ENCODE results near the gene CCDC107. TPM values are rescaled to one million over a fixed set of nuclear protein-coding genes. Genes with fewer than 3 reads are reported as not detected.
"Not testable (repeated sequence)": the region's sequence is repeated elsewhere in the genome, so short reads cannot be mapped to it uniquely, and the experiment has no call there.

CCDC107 gene
- total RNA-seq, 2 donors from 2014 or later, result 12.0 to 21.5 TPM

DNA sequence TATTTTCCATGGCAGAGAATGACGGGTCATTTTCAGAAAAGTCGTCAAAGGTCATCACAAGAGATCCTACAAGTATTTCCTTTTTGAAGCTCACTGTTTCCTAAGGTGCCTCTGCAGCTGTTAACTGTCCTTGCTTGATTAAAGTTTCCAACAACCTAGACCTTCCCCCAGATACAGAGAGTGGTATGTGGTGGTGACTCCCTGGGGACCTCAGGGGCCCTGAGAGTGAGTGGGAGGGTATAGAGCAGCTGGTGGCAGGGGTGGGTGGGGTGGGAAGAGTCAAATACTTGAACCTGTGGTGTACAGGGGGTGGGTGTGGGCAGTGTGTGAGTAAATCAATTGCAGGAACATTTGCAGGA lies 38.3 kb upstream of the CCDC107 start:
- no peaks in the 10 kb centered on the region for H3K36me3 Mint-ChIP-seq
- H3K9me3 Mint-ChIP-seq, result no peaks in the 10 kb centered on the region
- ATAC-seq (peak in 1 of 2 donors; percentile 3), DNase-seq (ENCODE audit: low spot score) (no peak)
- H3K4me3 Mint-ChIP-seq, result peak overlapping the region; percentile 90
- peaks cover 44 to 45% of the 10 kb centered on the region in 2 donors for H3K4me1 Mint-ChIP-seq (ENCODE audit: low read depth in 2 of 2)
- no peaks in the 10 kb centered on the region for H3K27me3 Mint-ChIP-seq
- H3K27ac Mint-ChIP-seq, result peak overlapping the region; percentile 92 to 97

DNA sequence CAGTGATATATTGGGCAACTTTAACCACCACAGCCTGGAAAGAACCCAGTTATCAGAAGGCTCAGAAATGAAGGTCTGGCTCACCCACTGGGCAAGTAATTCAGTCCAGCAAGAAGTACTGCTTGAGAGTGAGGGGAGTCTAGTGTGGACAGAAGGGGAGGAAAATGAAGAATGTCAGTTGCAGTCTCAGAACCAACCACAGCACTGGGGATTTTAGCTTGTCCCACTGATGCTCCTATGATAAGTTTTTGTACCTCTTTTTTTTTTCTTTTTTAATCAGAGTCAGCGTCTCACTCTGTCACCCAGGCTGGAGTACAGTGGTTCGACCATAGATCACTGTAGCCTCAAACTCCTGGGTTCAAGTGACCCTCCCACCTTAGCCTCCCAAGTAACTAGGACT lies 30.5 kb upstream of the CCDC107 start:
- ATAC-seq, result no peak
- Mint-ChIP-seq H3K27me3 (no peaks in the 10 kb centered on the region), H3K27ac (no peak overlapping the region), H3K4me1 (ENCODE audit: low read depth in 2 of 2) (peaks cover 3 to 4% of the 10 kb centered on the region in 2 donors), H3K4me3 (no peak overlapping the region), H3K36me3 (no peaks in the 10 kb centered on the region), H3K9me3 (no peaks in the 10 kb centered on the region)
- no peak for DNase-seq (ENCODE audit: low spot score)

GRCh38 chr9:35628389-35628991 lies 29.6 kb upstream of the CCDC107 start:
- no peak overlapping the region for H3K4me3 Mint-ChIP-seq
- H3K36me3 Mint-ChIP-seq, result no peaks in the 10 kb centered on the region
- H3K27ac Mint-ChIP-seq, result no peak overlapping the region
- no peak for ATAC-seq
- H3K9me3 Mint-ChIP-seq, result no peaks in the 10 kb centered on the region
- H3K4me1 Mint-ChIP-seq (ENCODE audit: low read depth in 2 of 2), result peaks cover 3 to 4% of the 10 kb centered on the region in 2 donors
- peak; percentile 20 for DNase-seq (ENCODE audit: low spot score)
- H3K27me3 Mint-ChIP-seq, result no peaks in the 10 kb centered on the region

DNA sequence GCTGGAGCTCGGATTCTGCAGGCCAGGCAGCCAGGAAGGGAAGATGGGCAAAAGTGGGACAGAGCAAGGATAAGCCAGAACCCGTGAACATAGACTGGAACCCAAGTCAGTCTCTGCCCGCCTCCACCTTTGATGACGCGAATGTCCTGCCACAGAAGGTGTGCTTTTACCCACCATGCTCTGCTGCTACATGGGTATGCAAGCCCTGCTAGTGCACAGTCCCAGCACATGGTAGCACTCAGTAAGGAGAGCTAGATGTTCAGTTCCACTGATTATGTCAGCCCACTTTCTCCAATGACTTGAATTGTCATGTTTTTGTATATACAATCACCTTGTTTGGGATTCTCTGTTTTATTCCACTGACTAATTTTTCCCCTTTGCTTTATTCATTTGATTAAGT lies 28.5 kb upstream of the CCDC107 start:
- Mint-ChIP-seq H3K9me3 (no peaks in the 10 kb centered on the region), H3K4me3 (no peak overlapping the region), H3K36me3 (no peaks in the 10 kb centered on the region), H3K27ac (no peak overlapping the region), H3K27me3 (no peaks in the 10 kb centered on the region), H3K4me1 (ENCODE audit: low read depth in 2 of 2) (peaks cover 5% of the 10 kb centered on the region in 2 donors)
- ATAC-seq, result no peak
- DNase-seq (ENCODE audit: low spot score), result peak; percentile 25

DNA sequence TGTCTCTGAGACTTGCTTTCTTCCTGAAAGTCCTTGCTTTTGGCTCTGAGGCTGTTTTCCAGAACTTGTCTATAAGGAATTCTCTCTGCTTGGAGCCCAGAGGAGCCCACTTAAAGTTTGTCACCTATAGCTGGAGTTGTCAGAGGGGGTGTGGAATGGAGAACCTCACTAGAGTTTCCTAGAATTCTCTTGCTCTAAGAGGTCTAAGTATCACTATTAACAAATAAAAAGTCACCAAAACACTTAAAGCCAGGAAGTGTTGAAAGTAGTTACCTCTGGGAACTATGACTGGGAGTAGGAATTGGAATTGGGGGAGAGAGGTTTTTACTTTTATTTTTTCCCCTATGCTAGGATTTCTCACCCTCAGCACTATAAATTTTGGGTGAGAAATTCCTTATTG lies 22.4 kb upstream of the CCDC107 start:
- H3K36me3 Mint-ChIP-seq, result peaks cover 6% of the 10 kb centered on the region
- ATAC-seq (no peak), DNase-seq (ENCODE audit: low spot score) (no peak)
- H3K4me3 Mint-ChIP-seq, result no peak overlapping the region
- H3K27me3 Mint-ChIP-seq, result no peaks in the 10 kb centered on the region
- H3K4me1 Mint-ChIP-seq (ENCODE audit: low read depth in 2 of 2), result peaks cover 46 to 57% of the 10 kb centered on the region in 2 donors
- H3K9me3 Mint-ChIP-seq, result no peaks in the 10 kb centered on the region
- H3K27ac Mint-ChIP-seq, result peak overlapping the region; percentile 91 to 96

DNA sequence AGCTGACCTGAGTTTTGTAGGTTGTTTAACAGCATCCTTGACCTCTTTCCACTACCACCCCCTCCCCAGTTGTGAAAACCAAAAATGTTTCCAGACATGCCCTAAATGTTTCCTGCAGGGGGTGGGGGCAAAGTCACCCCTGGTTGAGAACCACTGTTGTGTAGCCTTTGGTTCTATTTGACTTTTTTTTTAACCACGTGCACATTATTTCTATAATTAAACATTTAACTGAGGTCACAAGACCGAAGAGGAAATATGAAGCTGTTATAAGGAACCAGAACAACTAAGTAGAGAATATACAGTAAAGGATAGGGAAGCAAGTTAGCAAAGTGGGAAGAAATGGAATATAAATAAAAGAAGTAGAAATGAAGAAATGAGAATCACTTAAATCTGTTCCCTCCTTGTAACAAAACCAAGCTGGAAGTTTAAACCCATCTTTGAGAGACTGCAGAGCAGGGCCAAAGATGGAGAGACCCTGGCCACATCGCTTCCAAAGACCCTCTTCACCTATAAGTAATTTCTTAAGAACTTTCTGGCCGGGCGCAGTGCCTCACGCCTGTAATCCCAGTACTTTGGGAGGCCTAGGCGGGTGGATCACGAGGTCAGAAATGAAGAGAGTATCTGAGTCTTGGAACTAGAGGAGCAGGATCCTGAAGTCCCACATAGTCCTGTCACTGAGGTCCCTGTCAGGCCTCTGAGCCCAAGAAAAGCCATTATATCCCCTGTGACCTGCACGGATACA lies 21.8 kb upstream of the CCDC107 start:
- H3K4me1 Mint-ChIP-seq (ENCODE audit: low read depth in 2 of 2), result peaks cover 52 to 62% of the 10 kb centered on the region in 2 donors
- H3K27me3 Mint-ChIP-seq, result no peaks in the 10 kb centered on the region
- peak overlapping the region; percentile 72 for H3K4me3 Mint-ChIP-seq
- H3K36me3 Mint-ChIP-seq, result peaks cover 6% of the 10 kb centered on the region
- no peak for ATAC-seq
- peak overlapping the region; percentile 91 to 96 for H3K27ac Mint-ChIP-seq
- H3K9me3 Mint-ChIP-seq, result no peaks in the 10 kb centered on the region
- no peak for DNase-seq (ENCODE audit: low spot score)

- ATAC-seq; H3K9me3 Mint-ChIP-seq; H3K36me3 Mint-ChIP-seq; DNase-seq (ENCODE audit: low spot score); H3K27me3 Mint-ChIP-seq: not testable (repeated sequence)
- Mint-ChIP-seq H3K4me3 (peak overlapping the region; percentile 72), H3K4me1 (ENCODE audit: low read depth in 2 of 2) (peaks cover 57 to 68% of the 10 kb centered on the region in 2 donors), H3K27ac (peak overlapping the region; percentile 91 to 96)
These were observed 21.2 kb upstream of the CCDC107 start for GRCh38 chr9:35636877-35637246.

- Mint-ChIP-seq H3K4me1 (ENCODE audit: low read depth in 2 of 2) (peaks cover 57 to 68% of the 10 kb centered on the region in 2 donors), H3K27ac (peak overlapping the region; percentile 91 to 96), H3K4me3 (peak overlapping the region; percentile 72)
- H3K27me3 Mint-ChIP-seq; ATAC-seq; DNase-seq (ENCODE audit: low spot score); H3K9me3 Mint-ChIP-seq; H3K36me3 Mint-ChIP-seq: not testable (repeated sequence)
These were observed 20.6 kb upstream of the CCDC107 start for GRCh38 chr9:35637427-35637955.

DNA sequence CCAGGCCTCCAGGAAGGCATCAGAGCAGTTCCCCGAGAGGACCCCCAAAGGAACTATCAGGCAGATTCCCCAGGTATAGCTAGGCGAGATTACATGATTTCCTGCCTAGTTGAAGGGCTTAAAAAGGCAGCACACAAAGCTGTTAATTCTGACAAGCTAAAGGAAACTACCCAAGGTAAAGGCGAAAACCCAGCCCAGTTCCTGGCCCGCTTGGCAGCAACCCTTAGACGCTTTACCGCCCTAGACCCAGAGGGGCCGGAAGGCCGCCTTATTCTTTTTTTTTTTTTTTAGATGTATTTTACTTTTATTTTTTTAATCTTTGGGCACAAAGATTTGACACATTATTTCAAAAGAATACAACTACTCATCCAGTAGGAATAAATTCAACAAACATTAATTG lies 19.3 kb upstream of the CCDC107 start:
- not testable (repeated sequence) for DNase-seq (ENCODE audit: low spot score); H3K27me3 Mint-ChIP-seq; H3K36me3 Mint-ChIP-seq; H3K9me3 Mint-ChIP-seq
- H3K4me1 Mint-ChIP-seq (ENCODE audit: low read depth in 2 of 2), result peaks cover 57 to 68% of the 10 kb centered on the region in 2 donors
- peak in 1 of 2 donors; percentile 53 for ATAC-seq
- H3K4me3 Mint-ChIP-seq, result peak overlapping the region; percentile 72
- peak overlapping the region; percentile 91 to 96 for H3K27ac Mint-ChIP-seq

DNA sequence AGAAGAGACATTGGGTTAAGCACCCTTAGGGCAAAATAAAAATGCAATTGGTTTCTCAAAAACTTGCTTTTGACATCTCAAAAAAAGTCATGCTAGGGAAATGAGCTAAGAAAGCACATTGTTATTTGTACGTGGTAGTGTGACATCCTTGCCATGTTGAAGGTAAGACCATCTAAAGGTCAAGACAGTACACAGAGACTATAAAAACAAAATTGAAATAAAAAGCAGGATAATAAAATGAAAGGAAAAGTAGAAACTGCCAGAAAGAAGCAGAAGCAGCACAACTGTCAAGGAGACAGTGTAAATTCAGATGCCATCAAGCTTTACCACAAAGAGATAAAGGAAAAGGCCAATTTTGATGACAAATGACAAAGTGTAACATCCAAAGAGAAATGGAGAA lies 18.9 kb upstream of the CCDC107 start:
- H3K27me3 Mint-ChIP-seq; DNase-seq (ENCODE audit: low spot score); H3K9me3 Mint-ChIP-seq; H3K36me3 Mint-ChIP-seq: not testable (repeated sequence)
- Mint-ChIP-seq H3K4me1 (ENCODE audit: low read depth in 2 of 2) (peaks cover 57 to 70% of the 10 kb centered on the region in 2 donors), H3K27ac (peak overlapping the region; percentile 91 to 96), H3K4me3 (peak overlapping the region; percentile 72)
- ATAC-seq, result peak; percentile 49 to 56

DNA sequence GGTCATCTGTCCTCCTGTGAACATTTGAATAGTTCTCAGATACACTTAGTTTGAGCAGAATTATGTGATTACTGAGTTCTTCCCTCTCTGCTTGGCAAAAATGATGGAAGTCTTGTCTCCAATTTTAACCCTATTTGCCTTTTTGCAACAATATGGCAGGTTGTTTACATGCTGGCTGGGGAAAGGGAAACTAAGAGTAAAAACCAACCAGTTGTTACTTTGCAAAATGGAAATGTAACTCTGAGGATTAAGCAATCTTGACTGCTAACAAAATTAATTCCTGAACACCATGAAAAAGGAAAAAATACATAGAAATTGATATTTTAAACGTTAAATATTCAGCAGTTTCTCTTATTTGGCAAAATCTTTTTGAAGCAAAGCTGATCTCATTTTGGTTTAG lies 18.5 kb upstream of the CCDC107 start:
- Mint-ChIP-seq H3K27ac (peak overlapping the region; percentile 91 to 96), H3K27me3 (no peaks in the 10 kb centered on the region), H3K4me3 (peak overlapping the region; percentile 72), H3K9me3 (no peaks in the 10 kb centered on the region), H3K4me1 (ENCODE audit: low read depth in 2 of 2) (peaks cover 60 to 73% of the 10 kb centered on the region in 2 donors), H3K36me3 (peaks cover 6% of the 10 kb centered on the region)
- DNase-seq (ENCODE audit: low spot score), result no peak
- ATAC-seq, result no peak

DNA sequence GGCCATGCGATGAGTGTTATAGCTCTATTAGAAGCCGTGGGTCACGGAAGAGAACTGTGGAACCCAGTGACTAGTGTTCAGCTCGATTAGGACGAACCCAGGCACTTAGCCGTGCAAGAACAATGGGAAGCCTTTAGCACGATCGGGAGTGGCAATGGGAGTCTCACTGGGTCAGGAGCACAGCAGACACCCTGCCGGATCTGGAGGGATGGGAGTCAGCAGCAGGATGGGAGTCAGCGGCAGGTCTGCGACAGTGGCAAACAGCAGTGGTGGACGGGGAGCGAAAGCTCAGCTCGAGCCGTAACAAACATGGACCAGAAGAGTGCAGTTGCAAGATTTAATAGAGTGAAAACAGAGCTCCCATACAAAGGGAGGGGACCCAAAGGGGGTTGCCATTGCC lies 17.7 kb upstream of the CCDC107 start:
- not testable (repeated sequence) for H3K9me3 Mint-ChIP-seq; H3K4me3 Mint-ChIP-seq; H3K36me3 Mint-ChIP-seq; H3K27me3 Mint-ChIP-seq; DNase-seq (ENCODE audit: low spot score); ATAC-seq
- Mint-ChIP-seq H3K4me1 (ENCODE audit: low read depth in 2 of 2) (peaks cover 58 to 67% of the 10 kb centered on the region in 2 donors), H3K27ac (peak overlapping the region; percentile 91 to 96)

GRCh38 chr9:35641478-35641877 lies 16.6 kb upstream of the CCDC107 start:
- ATAC-seq; H3K27me3 Mint-ChIP-seq; H3K4me3 Mint-ChIP-seq; H3K9me3 Mint-ChIP-seq; H3K36me3 Mint-ChIP-seq; DNase-seq (ENCODE audit: low spot score): not testable (repeated sequence)
- Mint-ChIP-seq H3K27ac (peak overlapping the region; percentile 91 to 96), H3K4me1 (ENCODE audit: low read depth in 2 of 2) (peaks cover 53 to 64% of the 10 kb centered on the region in 2 donors)

GRCh38 chr9:35643046-35643445 lies 15.0 kb upstream of the CCDC107 start:
- no peak for ATAC-seq
- H3K36me3 Mint-ChIP-seq, result peaks cover 6% of the 10 kb centered on the region
- H3K27ac Mint-ChIP-seq, result peak overlapping the region in 1 of 2 donors; percentile 29
- no peak overlapping the region for H3K4me3 Mint-ChIP-seq
- peaks cover 47 to 58% of the 10 kb centered on the region in 2 donors for H3K4me1 Mint-ChIP-seq (ENCODE audit: low read depth in 2 of 2)
- H3K9me3 Mint-ChIP-seq, result no peaks in the 10 kb centered on the region
- no peaks in the 10 kb centered on the region for H3K27me3 Mint-ChIP-seq
- no peak for DNase-seq (ENCODE audit: low spot score)
